HUES64 (cell line): ENCODE results near the gene TMEM170A.

Experiments
- H3K27ac ChIP-seq: 2 replicates; pipeline ENCODE4 v1.7.0; 2013; ENCODE audit warnings: low read depth, low read length, inconsistent platforms
- H3K27me3 ChIP-seq: 2 replicates; pipeline ENCODE4 v1.6.1; 2013; ENCODE audit warnings: mild to moderate bottlenecking, low read length; ENCODE audit not compliant: insufficient read depth
- H3K36me3 ChIP-seq: 2 replicates; pipeline ENCODE4 v1.6.1; 2013; ENCODE audit warnings: mild to moderate bottlenecking, low read length; ENCODE audit not compliant: insufficient read depth
- H3K4me1 ChIP-seq: 2 replicates; pipeline ENCODE4 v1.6.1; 2013; ENCODE audit warnings: mild to moderate bottlenecking, low read length, moderate library complexity; ENCODE audit not compliant: insufficient read depth
- H3K4me3 ChIP-seq: 2 replicates; pipeline ENCODE4 v1.5.1; 2013; ENCODE audit warnings: mild to moderate bottlenecking, low read length, moderate library complexity
- H3K9ac ChIP-seq: 2 replicates; pipeline ENCODE4 v1.6.1; 2013; ENCODE audit warnings: mild to moderate bottlenecking, low read depth, low read length
- H3K9me3 ChIP-seq: 2 replicates; pipeline ENCODE4 v1.6.1; 2013; ENCODE audit warnings: low read depth, low read length; ENCODE audit not compliant: insufficient read depth
- WGBS: fragments of 150-250, 120-280 bp; methylation state at CpG from one replicate; pipeline ENCODE4 v1.1.7; 2013; ENCODE audit warnings: missing lambda C conversion rate; 5-methylcytosine and 5-hydroxymethylcytosine counted together

The TMEM170A gene

GRCh38 chr16:75420987-75421819 lies 43.3 kb downstream of the TMEM170A start:
- Histone ChIP-seq H3K9ac (peak overlapping the region; percentile 48), H3K27ac (peak overlapping the region; percentile 65), H3K27me3 (no peaks in the 10 kb centered on the region), H3K36me3 (no peaks in the 10 kb centered on the region), H3K4me3 (peak overlapping the region; percentile 17), H3K4me1 (peaks cover 26% of the 10 kb centered on the region), H3K9me3 (no peaks in the 10 kb centered on the region)
- 50% methylated on average over 8 of the region's 8 CpGs for WGBS

DNA sequence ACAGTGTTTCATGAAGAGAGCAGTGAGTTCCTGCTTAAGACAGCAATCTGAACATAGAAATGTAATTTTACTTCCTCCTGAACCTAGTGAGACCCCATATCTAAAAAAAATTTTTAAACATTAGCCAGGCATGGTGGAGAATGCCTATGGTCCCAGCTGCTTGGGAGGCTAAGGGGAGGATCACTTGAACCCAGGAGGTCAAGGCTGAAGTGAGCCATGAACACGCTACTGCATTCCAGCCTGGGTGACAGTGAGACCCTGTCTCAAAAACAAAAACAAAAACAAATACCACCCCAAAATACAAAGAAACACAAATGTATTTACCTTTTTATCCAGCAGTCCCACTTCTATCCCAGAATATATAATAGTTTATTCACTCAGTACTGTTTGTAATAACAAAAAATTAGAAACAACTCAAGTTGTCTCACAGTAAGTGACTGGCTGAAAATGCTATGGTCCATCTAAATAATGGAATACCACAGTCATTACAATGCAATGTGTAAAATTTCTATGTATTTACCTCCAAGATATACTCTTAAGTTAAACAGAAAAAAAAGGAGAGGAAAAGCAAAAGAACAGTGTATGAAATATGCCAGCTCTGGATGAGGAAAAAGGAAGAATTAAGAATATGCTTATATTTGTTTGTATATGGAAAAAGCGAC lies 47.5 kb downstream of the TMEM170A start:
- H3K4me3 ChIP-seq, result no peak overlapping the region
- WGBS, result 82% methylated on average over 1 of the region's 2 CpGs
- H3K9ac ChIP-seq, result no peak overlapping the region

DNA sequence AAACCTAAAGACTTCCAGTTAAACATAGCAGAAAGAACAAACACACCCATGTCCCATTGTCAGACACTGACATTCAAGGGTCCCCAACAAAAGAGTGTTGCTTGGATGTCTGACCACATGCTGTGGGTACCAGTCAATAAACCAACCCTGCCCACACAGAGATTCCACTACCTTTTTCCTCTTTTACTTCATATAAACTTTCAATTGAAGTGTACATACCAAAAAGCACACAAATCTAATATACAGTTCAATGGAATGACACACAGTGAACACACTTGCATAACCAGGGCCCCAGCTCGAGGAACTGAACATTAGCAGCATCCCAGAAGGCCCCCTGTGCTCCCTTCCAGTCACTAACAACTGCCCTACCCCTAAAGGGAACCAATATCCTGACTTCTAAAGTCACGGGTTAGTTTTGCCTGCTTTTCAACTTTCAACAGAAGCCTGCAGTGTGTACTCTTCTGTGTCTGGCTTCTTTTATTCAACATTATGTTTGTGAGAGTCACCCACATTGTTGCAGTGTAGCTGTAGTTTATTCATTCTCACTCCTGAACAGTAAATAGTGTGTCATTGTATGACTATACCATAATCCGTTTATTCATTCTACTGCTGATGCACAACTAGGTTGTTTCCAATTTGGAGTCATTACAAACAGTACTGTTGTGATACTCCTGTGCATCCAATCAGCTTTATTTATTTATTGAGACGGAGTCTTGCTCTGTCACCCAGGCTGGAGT lies 49.2 kb downstream of the TMEM170A start:
- Histone ChIP-seq H3K27ac (0 out of 2 replicates have a peak overlapping the region, but pooled peaks have one; percentile 10), H3K9me3 (no peaks in the 10 kb centered on the region)

More for the DNA sequence above, 47.5 kb downstream of the TMEM170A start:
- H3K4me1 ChIP-seq, result peaks cover 34% of the 10 kb centered on the region
- H3K9me3 ChIP-seq, result no peaks in the 10 kb centered on the region
- peaks cover 21% of the 10 kb centered on the region for H3K36me3 ChIP-seq
- no peaks in the 10 kb centered on the region for H3K27me3 ChIP-seq
- no peak overlapping the region for H3K27ac ChIP-seq

GRCh38 chr16:75413951-75414350 lies 50.5 kb downstream of the TMEM170A start:
- no peak overlapping the region for H3K27ac ChIP-seq
- H3K4me3 ChIP-seq, result no peak overlapping the region
- H3K36me3 ChIP-seq, result peaks cover 48% of the 10 kb centered on the region
- no peaks in the 10 kb centered on the region for H3K9me3 ChIP-seq
- no peak overlapping the region for H3K9ac ChIP-seq
- no peaks in the 10 kb centered on the region for H3K27me3 ChIP-seq
- 100% methylated on average over 2 of the region's 2 CpGs for WGBS
- H3K4me1 ChIP-seq, result peaks cover 8% of the 10 kb centered on the region; the same call in 1 of the 2 replicates

More for the DNA sequence above, 49.2 kb downstream of the TMEM170A start:
- Histone ChIP-seq H3K4me3 (no peak overlapping the region), H3K4me1 (peaks cover 18% of the 10 kb centered on the region), H3K9ac (no peak overlapping the region), H3K36me3 (peaks cover 34% of the 10 kb centered on the region), H3K27me3 (no peaks in the 10 kb centered on the region)
- WGBS, result 84% methylated on average over 4 of the region's 4 CpGs

DNA sequence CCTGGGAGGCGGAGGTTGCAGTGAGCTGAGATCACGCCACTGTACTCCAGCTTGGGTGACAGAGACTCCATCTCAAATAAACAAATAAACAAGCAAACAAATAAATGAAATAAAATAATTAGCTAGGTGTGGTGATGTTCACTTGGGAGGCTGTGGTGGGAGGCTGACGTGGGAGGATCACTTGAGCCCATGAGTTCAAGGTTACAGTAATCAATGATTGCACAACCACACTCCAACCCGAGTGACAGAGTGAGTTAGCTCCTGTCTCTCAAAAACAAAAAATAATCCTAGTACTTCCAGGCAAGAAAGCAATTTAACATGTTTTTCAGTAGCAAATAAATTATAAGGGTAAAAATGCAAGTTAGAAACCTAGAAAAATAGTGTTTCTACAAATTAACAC lies 57.5 kb downstream of the TMEM170A start:
- H3K9me3 ChIP-seq, result no peaks in the 10 kb centered on the region
- no peak overlapping the region for H3K9ac ChIP-seq
- H3K27me3 ChIP-seq, result no peaks in the 10 kb centered on the region
- WGBS, result 98% methylated on average over 4 of the region's 4 CpGs
- no peak overlapping the region for H3K4me3 ChIP-seq
- no peak overlapping the region for H3K27ac ChIP-seq
- H3K4me1 ChIP-seq, result no peaks in the 10 kb centered on the region
- H3K36me3 ChIP-seq, result peaks cover 64% of the 10 kb centered on the region

- Histone ChIP-seq H3K4me1 (no peaks in the 10 kb centered on the region), H3K4me3 (no peak overlapping the region), H3K27me3 (no peaks in the 10 kb centered on the region), H3K9me3 (no peaks in the 10 kb centered on the region), H3K9ac (no peak overlapping the region), H3K36me3 (peaks cover 40% of the 10 kb centered on the region), H3K27ac (no peak overlapping the region)
- 53% methylated on average over 3 of the region's 3 CpGs for WGBS
These were observed 61.5 kb downstream of the TMEM170A start for GRCh38 chr16:75402821-75403475.

GRCh38 chr16:75402159-75402820 lies 62.2 kb downstream of the TMEM170A start:
- H3K4me1 ChIP-seq, result no peaks in the 10 kb centered on the region
- no peaks in the 10 kb centered on the region for H3K27me3 ChIP-seq
- no peak overlapping the region for H3K9ac ChIP-seq
- H3K9me3 ChIP-seq, result no peaks in the 10 kb centered on the region
- no CpG with 5 or more reads among the region's 2 CpGs for WGBS
- H3K4me3 ChIP-seq, result no peak overlapping the region
- peaks cover 34% of the 10 kb centered on the region for H3K36me3 ChIP-seq
- H3K27ac ChIP-seq, result no peak overlapping the region

GRCh38 chr16:75401691-75402090 lies 62.8 kb downstream of the TMEM170A start:
- H3K4me1 ChIP-seq, result no peaks in the 10 kb centered on the region
- no peak overlapping the region for H3K4me3 ChIP-seq
- no peak overlapping the region for H3K27ac ChIP-seq
- H3K27me3 ChIP-seq, result no peaks in the 10 kb centered on the region
- H3K9me3 ChIP-seq, result no peaks in the 10 kb centered on the region
- peaks cover 28% of the 10 kb centered on the region for H3K36me3 ChIP-seq
- H3K9ac ChIP-seq, result no peak overlapping the region

GRCh38 chr16:75398333-75398732 lies 66.2 kb downstream of the TMEM170A start:
- H3K4me3 ChIP-seq, result no peak overlapping the region
- no peaks in the 10 kb centered on the region for H3K9me3 ChIP-seq
- H3K9ac ChIP-seq, result no peak overlapping the region; the same call in 1 of the 2 replicates
- 81% methylated on average over 1 of the region's 1 CpG for WGBS
- H3K27ac ChIP-seq, result no peak overlapping the region
- H3K27me3 ChIP-seq, result no peaks in the 10 kb centered on the region
- no peaks in the 10 kb centered on the region for H3K4me1 ChIP-seq
- H3K36me3 ChIP-seq, result peaks cover 28% of the 10 kb centered on the region

DNA sequence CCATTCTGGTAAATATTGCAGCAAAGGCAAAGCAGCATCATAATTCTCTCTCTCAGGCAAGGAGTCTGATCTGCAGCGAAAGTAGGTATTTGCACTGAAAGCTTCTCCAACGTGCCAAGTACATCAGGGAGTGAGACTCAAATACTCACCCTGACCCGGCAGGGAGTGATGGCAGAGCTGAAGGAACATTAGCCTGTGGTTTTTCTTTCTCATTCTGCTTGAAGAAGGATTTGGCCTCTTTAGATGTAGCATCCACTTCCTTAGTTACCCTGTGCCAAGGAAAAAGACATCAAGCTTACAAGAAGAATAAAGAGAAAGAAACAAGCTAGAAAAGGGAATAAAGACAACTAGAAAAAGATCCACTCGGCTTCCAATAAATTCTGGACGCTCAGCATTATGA lies 69.5 kb downstream of the TMEM170A start:
- Histone ChIP-seq H3K4me3 (no peak overlapping the region), H3K27ac (no peak overlapping the region), H3K4me1 (no peaks in the 10 kb centered on the region), H3K9me3 (no peaks in the 10 kb centered on the region), H3K36me3 (peaks cover 43% of the 10 kb centered on the region), H3K27me3 (no peaks in the 10 kb centered on the region), H3K9ac (no peak overlapping the region)
- 94% methylated on average over 5 of the region's 5 CpGs for WGBS
